NCI-H128 (cell line): ENCODE data around the gene RAD52.

Experiments
- DNase-seq: peaks from one replicate; lab custom pipeline; 2025; ENCODE audit not compliant: unreplicated experiment; lab: John Stamatoyannopoulos, UW

Gene RAD52

GRCh38 chr12:873954-874353 lies 75.5 kb downstream of the RAD52 start:
- no peak for DNase-seq

DNA sequence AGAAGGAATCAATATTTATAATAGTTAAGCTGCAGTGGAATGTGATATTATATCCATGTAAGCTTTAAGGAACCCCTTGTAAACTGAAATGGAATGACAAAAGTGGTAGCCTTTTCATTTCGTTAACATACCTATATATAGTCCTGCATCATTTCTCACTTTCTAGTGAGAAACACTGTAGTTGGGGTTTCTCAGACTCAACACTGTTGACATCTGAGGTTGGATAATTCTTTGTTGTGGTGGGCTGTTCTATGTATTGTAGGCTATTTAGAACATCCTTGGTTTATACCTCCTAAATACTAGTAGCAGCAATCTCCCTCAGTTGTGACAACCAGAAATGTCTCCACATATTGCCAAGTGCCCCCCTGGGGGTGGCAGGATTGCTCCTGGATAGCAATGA lies 79.1 kb downstream of the RAD52 start:
- DNase-seq = no peak

DNA sequence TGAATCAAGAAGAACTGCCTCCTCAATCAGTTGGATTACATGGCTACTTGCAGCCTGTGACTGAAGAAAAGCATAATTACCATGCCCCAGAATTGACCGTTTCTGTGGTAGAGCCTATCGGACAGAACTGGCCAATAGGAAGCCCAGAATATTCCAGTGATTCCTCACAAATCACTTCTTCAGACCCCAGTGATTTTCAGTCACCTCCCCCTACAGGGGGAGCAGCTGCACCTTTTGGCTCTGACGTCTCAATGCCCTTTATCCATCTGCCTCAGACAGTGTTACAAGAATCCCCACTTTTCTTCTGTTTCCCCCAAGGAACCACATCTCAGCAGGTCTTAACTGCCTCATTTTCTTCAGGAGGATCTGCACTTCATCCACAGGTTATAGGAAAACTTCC lies 80.8 kb downstream of the RAD52 start:
- no peak for DNase-seq

DNA sequence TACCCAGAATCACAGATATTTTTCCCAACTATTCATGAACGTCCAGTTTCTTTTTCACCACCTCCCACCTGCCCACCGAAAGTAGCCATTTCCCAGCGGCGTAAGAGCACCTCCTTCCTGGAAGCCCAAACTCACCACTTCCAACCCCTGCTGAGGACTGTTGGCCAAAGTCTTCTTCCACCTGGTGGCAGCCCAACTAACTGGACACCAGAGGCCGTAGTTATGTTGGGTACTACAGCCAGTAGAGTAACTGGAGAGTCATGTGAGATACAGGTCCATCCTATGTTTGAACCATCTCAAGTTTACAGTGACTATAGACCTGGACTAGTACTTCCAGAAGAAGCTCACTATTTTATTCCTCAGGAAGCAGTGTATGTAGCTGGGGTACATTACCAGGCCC lies 81.6 kb downstream of the RAD52 start:
- DNase-seq = no peak

- DNase-seq = no peak
Measured at GRCh38 chr12:865614-866013, 83.9 kb downstream of the RAD52 start.

DNA sequence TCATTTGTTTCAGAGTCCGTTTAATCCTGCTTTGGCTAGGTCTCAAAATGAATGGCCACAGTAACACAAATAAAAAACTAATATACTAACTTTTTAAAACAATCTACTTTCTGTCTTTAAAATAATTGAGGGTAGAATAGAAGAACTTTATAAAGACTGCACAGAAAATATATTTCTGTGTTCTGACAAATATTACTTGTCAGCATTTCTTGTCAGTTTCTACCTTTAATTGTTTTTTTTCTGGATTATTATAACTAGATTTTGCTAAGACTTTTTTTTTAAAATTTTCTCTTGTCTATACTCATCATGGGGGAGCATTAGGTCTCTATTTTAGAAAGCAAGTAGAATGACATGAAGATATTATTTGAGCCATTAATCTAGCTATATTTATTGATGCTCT lies 86.2 kb downstream of the RAD52 start:
- DNase-seq = no peak

- DNase-seq = no peak
Measured at GRCh38 chr12:862303-862911, 87.1 kb downstream of the RAD52 start.
